Left lung (tissue), 10 donors: ENCODE measurements around the gene CDK8. TPM values are rescaled to one million over a fixed set of nuclear protein-coding genes. Genes with fewer than 3 reads are reported as not detected.

Source experiments
- ATAC-seq: fragments of 200-7000 bp; cut with Tn5 transposase; one replicate; pipeline ENCODE4 v1.9.1; 2020; ENCODE audit warnings: moderate library complexity
- DNase-seq, 4 donors: peaks; one replicate each; pipeline ENCODE4 v3.0.0-alpha.2; 2013 to 2020
- H3K27ac ChIP-seq, 2 donors: fragments of 200-600 bp; sonication (generic) in 1 of 2; one replicate each; pipeline versions ENCODE4 v1.5.0 to v1.8.0; 2020 to 2021
- H3K27me3 ChIP-seq, 2 donors: fragments of 200-600 bp; sonication (generic) in 1 of 2; one replicate each; pipeline versions ENCODE4 v1.5.0 to v1.8.0; 2020 to 2021
- H3K36me3 ChIP-seq, 2 donors: fragments of 200-600 bp; sonication (generic) in 1 of 2; one replicate each; pipeline versions ENCODE4 v1.5.0 to v1.8.0; 2020 to 2021
- H3K4me1 ChIP-seq, 2 donors: fragments of 200-600 bp; one replicate each; pipeline ENCODE4 v1.8.0; 2021
- H3K4me3 ChIP-seq, 2 donors: fragments of 200-600 bp; sonication (generic) in 1 of 2; one replicate each; pipeline versions ENCODE4 v1.5.0 to v1.8.0; 2020 to 2021; ENCODE audit warnings: mild to moderate bottlenecking in 1 of 2
- H3K9me3 ChIP-seq, 2 donors: fragments of 200-600 bp; sonication (generic) in 1 of 2; one replicate each; pipeline versions ENCODE4 v1.5.0 to v1.8.0; 2020 to 2021
- CTCF ChIP-seq, 2 donors: fragments of 200-600 bp; sonication (generic) in 1 of 2; IDR thresholded peaks; one replicate each; pipeline versions ENCODE4 v1.5.0 to v1.8.0; 2021; ENCODE audit warnings: antibody characterized with exemption in 2 of 2
- intact Hi-C, 2 donors: fragments of 100-400 bp; cut with DNase I; formaldehyde crosslinking; loops; one replicate each; pipeline versions ENCODE4 v1.11.2 to v1.14.2; 2022
- polyA plus RNA-seq, 6 donors: library from polyadenylated mRNA; unstranded; fragments of 120-200 nt; gene quantifications; one replicate each; pipeline ENCODE4 v1.2.1, GENCODE V29; 2013; ENCODE audit not compliant: insufficient read length in 6 of 6
- total RNA-seq, 2 donors: library from RNA; stranded (reverse); fragmentation: NEBNext Ultra II Directional; extraction: Animal tissue kit (Norgen Biotek cat#: 25700); gene quantifications; one replicate each; pipeline ENCODE4 v1.2.1, GENCODE V29; 2021
- donor health status: DM: no; HTN: yes; CAD: no.
- donor health status: DM: no; HTN: no; CAD: no.

The CDK8 gene
- total and polyA plus RNA-seq, 8 donors = 10.1 to 21.7 (median 18.9) TPM

GRCh38 chr13:26216042-26216441 lies 37.9 kb upstream of the CDK8 start:
- H3K4me1 ChIP-seq = peaks cover 8 to 25% of the 10 kb centered on the region in 2 donors
- H3K36me3 ChIP-seq = peaks cover 0 to 86% of the 10 kb centered on the region in 2 donors
- no peak overlapping the region for H3K4me3 ChIP-seq
- H3K27me3 ChIP-seq = no peaks in the 10 kb centered on the region
- DNase-seq (no peak), ATAC-seq (no peak)
- no peak overlapping the region for H3K27ac ChIP-seq
- intact Hi-C loops = no loop called here
- H3K9me3 ChIP-seq = no peaks in the 10 kb centered on the region
- no peak for TF ChIP-seq CTCF (IDR thresholded peaks at IDR 0.05)

- intact Hi-C loops = no loop called here
- ATAC-seq (no peak), DNase-seq (no peak)
- TF ChIP-seq CTCF (IDR thresholded peaks at IDR 0.05) = no peak
- Histone ChIP-seq H3K27ac (no peak overlapping the region), H3K4me1 (peaks cover 9 to 36% of the 10 kb centered on the region in 2 donors), H3K36me3 (peaks cover 0 to 49% of the 10 kb centered on the region in 2 donors), H3K27me3 (no peaks in the 10 kb centered on the region), H3K9me3 (no peaks in the 10 kb centered on the region), H3K4me3 (no peak overlapping the region)
These were observed 34.2 kb upstream of the CDK8 start for GRCh38 chr13:26219726-26220125.

GRCh38 chr13:26220575-26220974 lies 33.4 kb upstream of the CDK8 start:
- H3K4me1 ChIP-seq = peaks cover 9 to 36% of the 10 kb centered on the region in 2 donors
- no peak overlapping the region for H3K27ac ChIP-seq
- intact Hi-C loops = no loop called here
- no peak for ATAC-seq
- no peak for TF ChIP-seq CTCF (IDR thresholded peaks at IDR 0.05)
- H3K36me3 ChIP-seq = peaks cover 0 to 41% of the 10 kb centered on the region in 2 donors
- no peaks in the 10 kb centered on the region for H3K27me3 ChIP-seq
- no peaks in the 10 kb centered on the region for H3K9me3 ChIP-seq
- no peak for DNase-seq
- peak overlapping the region; percentile 86 to 88 for H3K4me3 ChIP-seq

- Histone ChIP-seq H3K4me3 (peak overlapping the region; percentile 86 to 88), H3K9me3 (no peaks in the 10 kb centered on the region), H3K27ac (peak overlapping the region; percentile 97 to 98), H3K4me1 (peaks cover 9 to 36% of the 10 kb centered on the region in 2 donors), H3K36me3 (peaks cover 0 to 33% of the 10 kb centered on the region in 2 donors), H3K27me3 (no peaks in the 10 kb centered on the region)
- intact Hi-C loops = no loop called here
- DNase-seq = no peak
- peak; percentile 63 for ATAC-seq
- TF ChIP-seq CTCF (IDR thresholded peaks at IDR 0.05) = no peak
These were observed 32.6 kb upstream of the CDK8 start for GRCh38 chr13:26221399-26221720.

GRCh38 chr13:26221721-26222519 lies 32.0 kb upstream of the CDK8 start, which contains the start of gene RNF6:
TSS of gene RNF6 (minus strand) at chr13:26222314. CDS start at chr13:26219649, 2,665 bp downstream.
- intact Hi-C loops = no loop called here
- no peak for TF ChIP-seq CTCF (IDR thresholded peaks at IDR 0.05)
- DNase-seq (peak; percentile 94 to 96 (median 96)), ATAC-seq (peak; percentile 99)
- Histone ChIP-seq H3K36me3 (peaks cover 0 to 27% of the 10 kb centered on the region in 2 donors), H3K9me3 (no peaks in the 10 kb centered on the region), H3K27me3 (no peaks in the 10 kb centered on the region), H3K27ac (peak within 1 kb of the TSS; percentile 97 to 98), H3K4me3 (peak within 1 kb of the TSS; percentile 86 to 88), H3K4me1 (peaks cover 9 to 36% of the 10 kb centered on the region in 2 donors)
